Measurements from ENCODE around the gene ALDH3B1. TPM values are rescaled to one million over a fixed set of nuclear protein-coding genes. Genes with fewer than 3 reads are reported as not detected.

The ALDH3B1 gene
- total and polyA plus RNA-seq, 10 of the 15 experiments (the other 5 are each of a cell fraction or from before 2014, with no cell fraction given), result 0.03 to 0.37 (median 0.17) TPM; not detected in 3

DNA sequence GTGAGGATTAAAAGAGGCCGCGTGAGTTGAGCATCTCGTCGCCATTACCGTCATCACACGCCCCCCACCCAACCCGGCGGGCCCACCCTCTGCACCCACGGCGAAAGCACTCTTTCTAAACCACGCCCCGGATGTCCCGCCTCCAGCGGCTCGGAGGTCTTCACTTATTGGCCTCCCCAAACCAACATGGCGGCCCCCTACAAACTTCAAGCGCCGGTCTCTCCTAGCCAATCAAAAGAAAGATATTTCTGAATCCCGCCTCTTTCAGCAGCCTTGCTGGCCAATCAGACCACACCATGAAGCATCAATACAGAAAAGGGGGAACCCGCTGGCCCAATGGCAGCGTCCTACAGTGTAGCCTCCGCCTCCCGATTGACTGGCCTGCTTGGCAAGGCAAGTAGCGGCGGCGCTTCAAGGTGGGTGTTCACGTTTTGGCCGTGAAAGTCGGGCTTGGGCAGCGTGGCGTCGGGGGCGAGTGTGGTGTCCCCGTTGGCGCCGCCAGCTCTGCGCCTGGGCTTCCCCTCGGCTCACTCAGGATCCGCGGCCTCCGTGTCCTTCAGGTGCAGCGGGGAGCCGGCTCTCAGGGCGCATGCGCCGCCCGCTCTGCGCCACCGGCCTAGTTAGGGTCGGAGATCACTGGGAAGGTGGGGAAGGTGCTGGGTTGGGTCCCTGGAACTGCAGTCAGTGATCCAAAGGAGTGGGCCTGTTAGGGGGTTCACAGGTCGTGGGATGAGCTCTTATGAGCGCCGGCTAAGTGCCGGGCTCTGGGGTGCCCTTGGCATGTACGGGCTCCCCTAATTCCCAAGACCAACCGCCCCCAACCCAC is 20.4 kb downstream of the ALDH3B1 start, which contains the start of gene NDUFS8 (continued):
- TF ChIP-seq, protein P1, sequence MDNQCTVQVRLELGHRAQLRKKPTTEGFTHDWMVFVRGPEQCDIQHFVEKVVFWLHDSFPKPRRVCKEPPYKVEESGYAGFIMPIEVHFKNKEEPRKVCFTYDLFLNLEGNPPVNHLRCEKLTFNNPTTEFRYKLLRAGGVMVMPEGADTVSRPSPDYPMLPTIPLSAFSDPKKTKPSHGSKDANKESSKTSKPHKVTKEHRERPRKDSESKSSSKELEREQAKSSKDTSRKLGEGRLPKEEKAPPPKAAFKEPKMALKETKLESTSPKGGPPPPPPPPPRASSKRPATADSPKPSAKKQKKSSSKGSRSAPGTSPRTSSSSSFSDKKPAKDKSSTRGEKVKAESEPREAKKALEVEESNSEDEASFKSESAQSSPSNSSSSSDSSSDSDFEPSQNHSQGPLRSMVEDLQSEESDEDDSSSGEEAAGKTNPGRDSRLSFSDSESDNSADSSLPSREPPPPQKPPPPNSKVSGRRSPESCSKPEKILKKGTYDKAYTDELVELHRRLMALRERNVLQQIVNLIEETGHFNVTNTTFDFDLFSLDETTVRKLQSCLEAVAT (IDR thresholded peaks at IDR 0.05), result no peak
- TF ChIP-seq BHLHE40 (IDR thresholded peaks at IDR 0.05; ENCODE audit: borderline replicate concordance in 1 of 2, low read depth in 2 of 2, low read length in 1 of 2), result peak in 1 of 2 experiments; percentile 56; a peak in 1 of 4 replicates
- TF ChIP-seq, protein P2, sequence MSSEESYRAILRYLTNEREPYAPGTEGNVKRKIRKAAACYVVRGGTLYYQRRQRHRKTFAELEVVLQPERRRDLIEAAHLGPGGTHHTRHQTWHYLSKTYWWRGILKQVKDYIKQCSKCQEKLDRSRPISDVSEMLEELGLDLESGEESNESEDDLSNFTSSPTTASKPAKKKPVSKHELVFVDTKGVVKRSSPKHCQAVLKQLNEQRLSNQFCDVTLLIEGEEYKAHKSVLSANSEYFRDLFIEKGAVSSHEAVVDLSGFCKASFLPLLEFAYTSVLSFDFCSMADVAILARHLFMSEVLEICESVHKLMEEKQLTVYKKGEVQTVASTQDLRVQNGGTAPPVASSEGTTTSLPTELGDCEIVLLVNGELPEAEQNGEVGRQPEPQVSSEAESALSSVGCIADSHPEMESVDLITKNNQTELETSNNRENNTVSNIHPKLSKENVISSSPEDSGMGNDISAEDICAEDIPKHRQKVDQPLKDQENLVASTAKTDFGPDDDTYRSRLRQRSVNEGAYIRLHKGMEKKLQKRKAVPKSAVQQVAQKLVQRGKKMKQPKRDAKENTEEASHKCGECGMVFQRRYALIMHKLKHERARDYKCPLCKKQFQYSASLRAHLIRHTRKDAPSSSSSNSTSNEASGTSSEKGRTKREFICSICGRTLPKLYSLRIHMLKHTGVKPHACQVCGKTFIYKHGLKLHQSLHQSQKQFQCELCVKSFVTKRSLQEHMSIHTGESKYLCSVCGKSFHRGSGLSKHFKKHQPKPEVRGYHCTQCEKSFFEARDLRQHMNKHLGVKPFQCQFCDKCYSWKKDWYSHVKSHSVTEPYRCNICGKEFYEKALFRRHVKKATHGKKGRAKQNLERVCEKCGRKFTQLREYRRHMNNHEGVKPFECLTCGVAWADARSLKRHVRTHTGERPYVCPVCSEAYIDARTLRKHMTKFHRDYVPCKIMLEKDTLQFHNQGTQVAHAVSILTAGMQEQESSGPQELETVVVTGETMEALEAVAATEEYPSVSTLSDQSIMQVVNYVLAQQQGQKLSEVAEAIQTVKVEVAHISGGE (CRISPR knock-in tag; IDR thresholded peaks at IDR 0.05), result no peak
- TF ChIP-seq CBFB (IDR thresholded peaks at IDR 0.05; ENCODE audit: low read depth), result peak; percentile 45; the same call in 1 of the 2 replicates
- TF ChIP-seq, protein P3, sequence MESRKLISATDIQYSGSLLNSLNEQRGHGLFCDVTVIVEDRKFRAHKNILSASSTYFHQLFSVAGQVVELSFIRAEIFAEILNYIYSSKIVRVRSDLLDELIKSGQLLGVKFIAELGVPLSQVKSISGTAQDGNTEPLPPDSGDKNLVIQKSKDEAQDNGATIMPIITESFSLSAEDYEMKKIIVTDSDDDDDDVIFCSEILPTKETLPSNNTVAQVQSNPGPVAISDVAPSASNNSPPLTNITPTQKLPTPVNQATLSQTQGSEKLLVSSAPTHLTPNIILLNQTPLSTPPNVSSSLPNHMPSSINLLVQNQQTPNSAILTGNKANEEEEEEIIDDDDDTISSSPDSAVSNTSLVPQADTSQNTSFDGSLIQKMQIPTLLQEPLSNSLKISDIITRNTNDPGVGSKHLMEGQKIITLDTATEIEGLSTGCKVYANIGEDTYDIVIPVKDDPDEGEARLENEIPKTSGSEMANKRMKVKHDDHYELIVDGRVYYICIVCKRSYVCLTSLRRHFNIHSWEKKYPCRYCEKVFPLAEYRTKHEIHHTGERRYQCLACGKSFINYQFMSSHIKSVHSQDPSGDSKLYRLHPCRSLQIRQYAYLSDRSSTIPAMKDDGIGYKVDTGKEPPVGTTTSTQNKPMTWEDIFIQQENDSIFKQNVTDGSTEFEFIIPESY (IDR thresholded peaks at IDR 0.05), result no peak
- peak; percentile 48; the same call in 1 of the 3 replicates for TF ChIP-seq POU2F2 (IDR thresholded peaks at IDR 0.05; ENCODE audit: borderline replicate concordance, low read depth, low read length)
- peak; percentile 63 for TF ChIP-seq IKZF1 (conservative IDR thresholded peaks at IDR 0.05)
- TF ChIP-seq, protein P4, sequence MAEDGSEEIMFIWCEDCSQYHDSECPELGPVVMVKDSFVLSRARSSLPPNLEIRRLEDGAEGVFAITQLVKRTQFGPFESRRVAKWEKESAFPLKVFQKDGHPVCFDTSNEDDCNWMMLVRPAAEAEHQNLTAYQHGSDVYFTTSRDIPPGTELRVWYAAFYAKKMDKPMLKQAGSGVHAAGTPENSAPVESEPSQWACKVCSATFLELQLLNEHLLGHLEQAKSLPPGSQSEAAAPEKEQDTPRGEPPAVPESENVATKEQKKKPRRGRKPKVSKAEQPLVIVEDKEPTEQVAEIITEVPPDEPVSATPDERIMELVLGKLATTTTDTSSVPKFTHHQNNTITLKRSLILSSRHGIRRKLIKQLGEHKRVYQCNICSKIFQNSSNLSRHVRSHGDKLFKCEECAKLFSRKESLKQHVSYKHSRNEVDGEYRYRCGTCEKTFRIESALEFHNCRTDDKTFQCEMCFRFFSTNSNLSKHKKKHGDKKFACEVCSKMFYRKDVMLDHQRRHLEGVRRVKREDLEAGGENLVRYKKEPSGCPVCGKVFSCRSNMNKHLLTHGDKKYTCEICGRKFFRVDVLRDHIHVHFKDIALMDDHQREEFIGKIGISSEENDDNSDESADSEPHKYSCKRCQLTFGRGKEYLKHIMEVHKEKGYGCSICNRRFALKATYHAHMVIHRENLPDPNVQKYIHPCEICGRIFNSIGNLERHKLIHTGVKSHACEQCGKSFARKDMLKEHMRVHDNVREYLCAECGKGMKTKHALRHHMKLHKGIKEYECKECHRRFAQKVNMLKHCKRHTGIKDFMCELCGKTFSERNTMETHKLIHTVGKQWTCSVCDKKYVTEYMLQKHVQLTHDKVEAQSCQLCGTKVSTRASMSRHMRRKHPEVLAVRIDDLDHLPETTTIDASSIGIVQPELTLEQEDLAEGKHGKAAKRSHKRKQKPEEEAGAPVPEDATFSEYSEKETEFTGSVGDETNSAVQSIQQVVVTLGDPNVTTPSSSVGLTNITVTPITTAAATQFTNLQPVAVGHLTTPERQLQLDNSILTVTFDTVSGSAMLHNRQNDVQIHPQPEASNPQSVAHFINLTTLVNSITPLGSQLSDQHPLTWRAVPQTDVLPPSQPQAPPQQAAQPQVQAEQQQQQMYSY (CRISPR knock-in tag; IDR thresholded peaks at IDR 0.05), result no peak
- TF ChIP-seq, protein P5, sequence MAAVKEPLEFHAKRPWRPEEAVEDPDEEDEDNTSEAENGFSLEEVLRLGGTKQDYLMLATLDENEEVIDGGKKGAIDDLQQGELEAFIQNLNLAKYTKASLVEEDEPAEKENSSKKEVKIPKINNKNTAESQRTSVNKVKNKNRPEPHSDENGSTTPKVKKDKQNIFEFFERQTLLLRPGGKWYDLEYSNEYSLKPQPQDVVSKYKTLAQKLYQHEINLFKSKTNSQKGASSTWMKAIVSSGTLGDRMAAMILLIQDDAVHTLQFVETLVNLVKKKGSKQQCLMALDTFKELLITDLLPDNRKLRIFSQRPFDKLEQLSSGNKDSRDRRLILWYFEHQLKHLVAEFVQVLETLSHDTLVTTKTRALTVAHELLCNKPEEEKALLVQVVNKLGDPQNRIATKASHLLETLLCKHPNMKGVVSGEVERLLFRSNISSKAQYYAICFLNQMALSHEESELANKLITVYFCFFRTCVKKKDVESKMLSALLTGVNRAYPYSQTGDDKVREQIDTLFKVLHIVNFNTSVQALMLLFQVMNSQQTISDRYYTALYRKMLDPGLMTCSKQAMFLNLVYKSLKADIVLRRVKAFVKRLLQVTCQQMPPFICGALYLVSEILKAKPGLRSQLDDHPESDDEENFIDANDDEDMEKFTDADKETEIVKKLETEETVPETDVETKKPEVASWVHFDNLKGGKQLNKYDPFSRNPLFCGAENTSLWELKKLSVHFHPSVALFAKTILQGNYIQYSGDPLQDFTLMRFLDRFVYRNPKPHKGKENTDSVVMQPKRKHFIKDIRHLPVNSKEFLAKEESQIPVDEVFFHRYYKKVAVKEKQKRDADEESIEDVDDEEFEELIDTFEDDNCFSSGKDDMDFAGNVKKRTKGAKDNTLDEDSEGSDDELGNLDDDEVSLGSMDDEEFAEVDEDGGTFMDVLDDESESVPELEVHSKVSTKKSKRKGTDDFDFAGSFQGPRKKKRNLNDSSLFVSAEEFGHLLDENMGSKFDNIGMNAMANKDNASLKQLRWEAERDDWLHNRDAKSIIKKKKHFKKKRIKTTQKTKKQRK (IDR thresholded peaks at IDR 0.05; ENCODE audit: low read depth, low read length), result peak; percentile 86
- no peak for TF ChIP-seq KAT2A (conservative IDR thresholded peaks at IDR 0.05; ENCODE audit: control insufficient read depth, low read depth, low read length)
